Right ventricle myocardium superior (tissue), 1 donor: Measurements from ENCODE around the gene FBXL20. TPM values are rescaled to one million over a fixed set of nuclear protein-coding genes. Genes with fewer than 3 reads are reported as not detected.

Experiments
- ATAC-seq: fragments of 200-7000 bp; cut with Tn5 transposase; one replicate; pipeline ENCODE4 v1.9.1; 2020; ENCODE audit warnings: mild to moderate bottlenecking; ENCODE audit not compliant: poor library complexity
- DNase-seq: peaks from one replicate; pipeline ENCODE4 v3.0.0-alpha.2; 2020
- intact Hi-C: fragments of 100-400 bp; cut with DNase I; formaldehyde crosslinking; loops from one replicate; pipeline ENCODE4 v1.11.2; 2022
- total RNA-seq: library from RNA; stranded (reverse); fragmentation: NEBNext Ultra II Directional; extraction: Animal tissue kit (Norgen Biotek cat#: 25700); gene quantifications from one replicate; pipeline ENCODE4 v1.2.1, GENCODE V29; 2021
- donor health status: DM: no; HTN: yes; CAD: no; lungs with severe emphysema.

Gene FBXL20
- total RNA-seq, 1 donor from 2014 or later, result 12.1 TPM

GRCh38 chr17:39236981-39237441 lies 164.4 kb downstream of the FBXL20 start:
- intact Hi-C loops, result no loop called here
- DNase-seq, result no peak
- ATAC-seq, result no peak

- no peak for ATAC-seq
- intact Hi-C loops, result no loop called here
- no peak for DNase-seq
Measured at GRCh38 chr17:39236450-39236927, 164.9 kb downstream of the FBXL20 start.

DNA sequence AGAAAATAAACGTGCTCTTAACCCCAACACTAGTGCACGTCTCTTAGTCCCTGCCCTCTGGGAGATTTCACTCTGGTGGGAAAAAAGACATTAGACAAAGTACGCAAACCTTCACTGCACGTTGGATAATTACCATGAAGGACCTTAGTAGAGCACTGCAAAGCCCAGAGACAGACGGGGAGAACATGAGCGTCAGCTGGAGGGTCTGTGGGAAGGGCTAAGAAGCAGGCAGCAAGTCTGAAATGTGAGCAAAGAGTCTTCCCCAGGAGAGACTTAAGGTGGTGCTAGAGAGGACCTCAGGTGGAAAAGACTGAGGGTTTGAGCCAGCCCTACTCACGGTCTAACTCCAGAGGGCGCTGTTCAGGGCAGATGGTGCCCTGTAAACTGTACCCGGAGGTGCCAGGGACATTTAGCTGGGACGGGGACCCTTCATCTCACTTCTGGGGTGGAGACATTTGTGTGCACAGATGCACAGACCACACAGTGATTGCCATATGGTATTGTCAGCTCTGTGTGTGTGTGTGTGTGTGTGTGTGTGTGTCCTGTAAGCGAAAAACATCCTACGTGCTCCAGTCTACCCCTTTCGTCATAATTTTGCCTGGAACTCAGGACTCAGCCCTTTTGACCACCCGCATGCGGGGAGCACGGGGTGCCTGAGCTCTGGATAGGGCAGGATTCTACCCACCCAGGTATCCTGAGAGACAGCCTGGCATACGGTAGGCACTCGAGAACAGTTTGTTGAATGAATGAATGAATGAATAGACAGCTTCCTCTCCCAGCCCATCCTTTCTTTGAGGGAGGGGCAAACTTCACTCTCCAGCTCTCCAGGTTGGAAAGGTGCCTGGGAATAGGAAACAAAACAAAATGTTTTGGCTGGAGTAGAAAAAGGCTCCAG lies 165.6 kb downstream of the FBXL20 start:
- DNase-seq (no peak), ATAC-seq (no peak)
- intact Hi-C loops, result no loop called here

- peak; percentile 64 for DNase-seq
- ATAC-seq, result peak; percentile 89
- intact Hi-C loops, result no loop called here
Measured at GRCh38 chr17:39231591-39232551, 169.6 kb downstream of the FBXL20 start.

DNA sequence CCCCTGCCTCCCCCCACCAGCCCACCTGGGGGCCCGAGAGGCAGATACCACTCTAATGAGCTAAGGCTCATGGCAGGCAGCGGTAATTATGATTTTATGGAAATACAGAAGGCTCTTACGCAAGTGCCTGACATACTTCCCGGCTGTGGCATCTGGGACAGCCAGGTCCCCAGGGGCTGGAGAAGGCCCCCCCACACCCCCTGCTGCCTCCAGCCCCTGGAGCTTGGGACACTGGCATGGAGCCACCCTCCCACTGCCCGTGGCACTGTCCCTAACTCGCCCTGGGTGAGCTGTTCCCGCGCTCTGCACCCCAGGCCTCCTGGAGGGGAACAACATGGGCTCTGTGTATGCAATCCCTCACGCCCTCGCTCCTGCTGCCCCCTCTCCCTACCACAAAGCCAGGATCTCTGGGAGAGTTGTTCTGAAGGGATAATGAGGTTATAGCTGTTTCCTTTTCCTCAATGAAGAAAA lies 170.3 kb downstream of the FBXL20 start:
- intact Hi-C loops, result no loop called here
- ATAC-seq (no peak), DNase-seq (no peak)

DNA sequence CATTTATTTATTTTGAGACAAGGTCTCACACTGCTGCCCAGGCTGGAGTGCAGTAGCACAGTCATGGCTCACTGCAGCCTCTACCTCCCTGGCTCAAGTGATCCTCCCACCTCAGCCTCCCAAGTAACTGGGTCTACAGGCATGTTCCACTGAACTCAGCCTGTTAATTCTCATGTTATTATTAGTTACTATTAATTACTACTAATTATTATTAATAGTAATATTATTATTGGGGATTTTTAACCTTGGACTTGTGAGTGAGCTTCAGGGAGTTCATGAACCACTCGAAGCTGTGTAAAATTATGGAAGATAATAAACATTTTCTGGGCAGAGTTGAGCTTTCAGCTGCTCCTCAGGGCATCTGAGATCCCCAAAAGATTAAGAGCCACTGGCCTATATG lies 171.1 kb downstream of the FBXL20 start:
- ATAC-seq (no peak), DNase-seq (no peak)
- intact Hi-C loops, result no loop called here

DNA sequence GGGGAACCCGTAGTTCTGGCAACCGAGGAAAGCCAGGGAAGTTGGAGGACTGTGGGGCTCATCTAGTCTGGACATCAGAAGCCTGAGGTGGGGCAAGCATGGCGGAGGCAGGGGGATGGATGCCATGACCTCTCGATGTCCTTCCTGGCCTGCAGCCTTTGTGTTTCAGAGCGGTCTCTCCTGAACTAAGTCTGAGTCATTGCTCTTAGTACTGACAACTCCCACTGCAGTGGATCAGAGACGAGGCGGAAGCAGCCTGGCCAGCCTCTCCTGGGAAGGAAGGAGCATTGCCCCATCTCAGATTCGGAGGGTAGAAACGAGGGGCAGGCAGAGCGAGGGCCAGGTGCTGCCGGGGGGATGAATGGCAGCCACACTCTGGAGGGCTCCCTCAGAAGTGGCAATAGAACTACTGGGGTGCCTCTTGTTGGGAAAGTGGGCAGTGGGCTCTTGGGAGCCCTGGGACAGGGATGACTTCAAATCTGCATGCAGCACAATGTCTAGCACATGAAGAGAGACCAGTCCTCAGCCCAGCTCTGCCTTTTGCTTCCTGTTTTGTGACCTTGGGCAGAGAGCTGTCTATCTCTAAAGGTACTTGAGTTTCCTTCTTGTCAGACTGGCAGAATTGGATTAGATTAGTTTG lies 172.0 kb downstream of the FBXL20 start:
- no peak for ATAC-seq
- intact Hi-C loops, result no loop called here
- no peak for DNase-seq

DNA sequence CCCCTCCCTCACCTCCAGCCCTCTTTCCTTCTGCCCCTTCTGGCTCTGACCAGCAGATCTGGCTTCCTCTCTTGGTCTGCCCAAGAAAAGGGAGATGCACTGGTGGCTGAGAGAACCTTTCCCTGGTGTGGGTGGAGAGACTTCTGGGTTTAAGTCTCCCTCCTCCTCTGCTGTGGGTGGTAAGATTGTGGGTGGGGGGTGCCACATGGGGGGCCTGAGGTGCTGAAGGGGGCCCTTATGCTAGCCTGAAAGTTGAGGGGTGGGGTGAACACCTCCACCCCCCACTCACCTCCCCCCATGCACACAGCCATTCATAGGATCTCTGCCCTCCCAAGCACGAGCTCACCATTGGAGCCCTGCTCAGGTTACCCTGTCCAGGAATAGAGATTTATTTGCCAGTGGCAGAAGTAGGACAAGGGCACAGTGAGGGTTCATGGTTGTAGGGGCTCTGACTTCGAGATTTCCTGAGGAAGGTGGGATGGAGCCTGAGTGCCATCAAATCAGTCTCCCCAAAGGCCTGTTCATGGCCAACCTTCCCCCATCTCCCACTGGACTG lies 174.0 kb downstream of the FBXL20 start:
- intact Hi-C loops, result no loop called here
- ATAC-seq (no peak), DNase-seq (no peak)

- DNase-seq, result peak; percentile 81
- intact Hi-C loops, result no loop called here
- peak; percentile 85 for ATAC-seq
Measured at GRCh38 chr17:39225959-39226683, 175.3 kb downstream of the FBXL20 start.

DNA sequence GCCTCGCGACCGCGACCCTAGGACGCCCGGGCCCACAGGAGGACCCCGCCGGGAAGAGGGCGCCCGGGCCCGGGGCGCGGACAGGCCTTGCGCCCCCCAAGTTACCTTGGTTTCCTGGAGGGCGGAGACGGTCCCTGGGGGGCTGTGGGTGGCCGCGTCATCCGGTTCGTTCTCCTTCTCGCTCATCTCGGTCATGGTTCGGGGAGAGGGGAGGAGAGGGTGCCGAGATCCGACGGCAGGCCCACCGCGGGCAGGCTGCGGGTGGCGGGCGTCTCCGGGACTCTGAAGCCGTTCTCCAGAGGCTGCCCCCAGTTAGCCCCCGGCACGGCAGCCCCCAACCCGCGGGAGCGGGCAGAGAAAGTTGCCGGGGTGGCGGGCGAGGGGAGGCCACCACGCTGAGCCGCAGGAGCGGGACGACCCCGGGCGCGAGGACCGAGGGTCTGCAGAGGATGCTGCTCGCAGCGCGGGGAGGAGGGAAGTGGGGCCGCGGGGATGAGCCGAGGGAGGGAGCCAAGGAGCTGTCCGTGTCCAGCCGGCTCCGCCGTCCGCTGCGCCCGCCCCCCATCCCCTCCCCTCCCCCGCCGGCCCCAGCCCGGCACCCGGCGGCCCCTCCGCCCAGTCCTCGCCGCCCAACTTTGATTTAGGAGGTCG lies 176.0 kb downstream of the FBXL20 start, which contains the start of gene STAC2:
TSS of gene STAC2 (minus strand) at position 638 of the 651 bp plus-strand sequence. CDS start at position 195, 443 bp downstream.
- intact Hi-C loops, result no loop called here
- peak; percentile 4 for ATAC-seq

DNA sequence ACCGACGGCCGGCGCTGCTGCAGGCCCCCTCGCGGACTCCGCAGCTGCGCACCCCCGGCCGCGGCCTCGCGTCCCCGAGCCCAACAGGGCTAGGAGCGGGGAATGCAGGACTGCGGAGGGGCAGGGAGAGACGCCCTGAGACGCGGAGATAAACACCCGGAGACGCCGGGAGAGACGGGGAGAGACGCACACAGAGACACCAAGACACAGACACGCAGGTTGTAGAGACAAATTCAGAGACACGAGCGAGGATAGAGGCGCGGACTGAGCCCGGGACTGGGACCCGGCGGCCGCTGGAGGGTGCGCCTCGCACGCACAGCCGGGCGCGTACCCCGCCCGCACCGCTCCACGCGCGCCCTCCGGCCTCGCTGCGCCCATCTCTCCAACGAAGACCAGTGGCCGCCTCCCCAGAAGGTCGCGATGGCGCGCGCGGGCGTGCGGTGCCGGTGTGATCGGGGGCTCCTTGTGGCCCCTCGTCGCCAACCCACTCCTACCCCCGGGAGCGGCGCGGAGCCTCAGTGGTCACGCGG lies 176.6 kb downstream of the FBXL20 start:
- DNase-seq, result no peak
- intact Hi-C loops, result no loop called here
- ATAC-seq, result peak; percentile 63

More for the DNA sequence above, 176.0 kb downstream of the FBXL20 start, which contains the start of gene STAC2:
- no peak for DNase-seq

DNA sequence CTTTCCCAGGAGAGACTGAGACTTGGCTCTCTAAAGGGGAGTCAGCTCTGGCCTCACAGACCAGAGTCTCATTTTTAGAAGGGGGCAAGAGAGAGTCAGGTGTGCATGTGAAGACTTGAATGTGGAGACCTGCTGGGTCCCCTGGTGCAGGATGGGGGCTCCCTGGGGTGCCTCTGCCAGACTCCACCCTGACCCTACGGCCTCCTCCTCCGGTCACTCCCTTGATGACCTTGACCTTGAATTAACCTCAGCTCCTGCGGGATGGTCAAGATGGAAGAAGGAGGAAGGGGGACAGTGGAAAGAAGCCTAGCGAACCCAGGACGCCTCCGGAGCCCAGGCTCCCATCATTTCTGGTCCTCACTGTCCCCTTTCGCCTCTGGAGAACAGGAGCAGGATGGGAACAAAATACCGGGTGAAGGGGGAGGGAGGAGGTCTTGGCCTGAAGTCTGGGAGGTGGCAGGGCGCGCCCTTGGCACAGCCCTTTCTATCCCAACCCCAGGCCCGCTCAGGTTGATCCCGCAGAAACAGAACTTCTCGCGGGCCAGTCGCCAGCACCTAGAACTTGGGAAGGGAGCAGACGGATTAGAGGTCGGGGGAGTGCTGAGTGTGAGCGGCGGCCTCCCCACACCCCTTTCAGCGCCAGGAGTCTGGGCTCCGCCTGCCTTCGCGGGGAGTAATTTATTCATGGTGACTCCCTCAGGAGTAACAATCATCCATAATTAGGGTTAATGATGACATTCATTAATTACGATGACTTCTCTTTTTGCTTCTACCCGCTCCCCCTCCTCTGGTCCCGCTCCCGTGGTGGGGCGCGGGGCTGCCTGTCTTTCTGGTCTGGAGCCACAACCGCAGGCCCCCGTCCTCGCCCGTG lies 177.3 kb downstream of the FBXL20 start:
- ATAC-seq (no peak), DNase-seq (no peak)
- intact Hi-C loops, result no loop called here

DNA sequence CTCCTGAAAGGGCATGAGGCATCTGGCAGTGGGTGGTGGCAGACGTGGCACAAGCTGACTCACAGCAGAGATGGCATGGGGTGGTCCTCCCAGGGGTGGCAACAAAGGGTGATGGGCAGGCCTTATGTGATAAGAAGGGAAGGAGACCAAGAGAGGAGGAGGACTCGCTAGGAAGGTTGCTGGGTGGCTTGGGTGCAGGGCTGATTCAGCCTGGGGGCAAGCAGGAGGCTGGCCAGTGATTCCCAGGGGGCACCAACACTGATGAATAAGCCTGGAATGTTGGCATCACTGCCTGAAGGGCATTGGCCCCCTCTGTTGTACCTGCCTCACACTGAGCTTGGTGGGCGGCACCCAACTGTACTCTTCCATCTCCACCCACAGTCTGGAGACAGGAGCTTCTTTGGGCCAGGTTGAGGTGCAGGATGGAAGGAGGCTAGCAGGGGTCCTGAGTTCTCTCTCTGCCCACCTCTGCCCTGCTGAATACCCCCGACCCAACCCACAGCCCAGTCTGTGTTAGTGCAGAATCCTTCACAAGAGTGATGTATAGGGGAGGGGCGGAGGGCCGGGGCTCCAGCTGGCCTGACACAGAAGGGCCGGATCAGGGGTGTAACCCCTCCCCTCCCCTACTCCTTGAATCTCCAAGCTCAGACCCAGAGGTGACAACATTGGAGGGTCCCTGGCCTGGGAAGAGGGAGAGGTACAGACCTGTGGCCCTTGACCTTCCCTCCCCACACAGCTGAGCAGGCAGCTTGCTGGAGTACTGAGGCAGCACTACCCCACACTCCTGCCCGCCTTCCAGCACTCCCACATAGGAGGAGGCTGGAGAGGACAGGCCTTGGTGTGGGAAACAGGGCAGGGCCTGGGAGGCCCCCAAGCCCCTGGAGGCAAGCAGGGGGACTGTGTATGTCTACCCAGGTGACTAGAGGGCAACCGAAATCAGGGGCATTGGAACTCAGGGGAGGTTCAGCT lies 178.3 kb downstream of the FBXL20 start:
- ATAC-seq (no peak), DNase-seq (no peak)
- intact Hi-C loops, result no loop called here

DNA sequence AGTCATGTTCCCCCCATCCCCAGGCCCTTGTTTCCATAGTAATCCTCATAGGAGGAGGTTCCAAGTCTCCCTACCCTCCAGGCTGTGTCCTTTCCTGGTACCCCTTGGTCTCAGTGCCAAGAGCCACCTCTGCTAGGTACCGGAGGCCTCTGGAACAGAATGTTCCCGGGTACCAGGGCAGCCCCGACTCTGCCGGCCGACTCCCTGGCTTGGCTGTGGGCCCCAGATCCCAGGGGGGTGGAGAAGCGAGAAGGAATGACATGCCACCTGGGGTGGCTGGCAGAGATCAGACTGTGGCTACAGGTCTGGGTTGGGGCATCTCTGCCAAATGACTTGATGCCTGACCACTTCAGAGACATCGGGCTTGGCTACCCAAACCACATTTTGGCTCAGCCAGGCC lies 179.3 kb downstream of the FBXL20 start:
- intact Hi-C loops, result no loop called here
- ATAC-seq (no peak), DNase-seq (no peak)

GRCh38 chr17:39221572-39221971 lies 179.9 kb downstream of the FBXL20 start:
- no peak for DNase-seq
- ATAC-seq, result no peak
- intact Hi-C loops, result no loop called here
